Central memory CD8-positive, alpha-beta T cell (primary cell): Measurements from ENCODE around the gene GDF10.

Experiments used
- ATAC-seq: fragments of 150-1000 bp; cut with Tn5 transposase; replicated peaks from 2 replicates; pipeline ENCODE4 v1.10.0; 2022; ENCODE audit warnings: mild to moderate bottlenecking, moderate FRiP score, moderate number of reproducible peaks; ENCODE audit not compliant: poor library complexity, severe bottlenecking; ENCODE audit errors: extremely low read depth
- DNase-seq, 2 donors: peaks; one replicate each; pipeline ENCODE4 v3.0.0; 2021; ENCODE audit warnings: low spot score in 2 of 2
- H3K27ac Mint-ChIP-seq: one replicate; pipeline ENCODE4 v1.8.0; 2022; ENCODE audit warnings: low read depth, mild to moderate bottlenecking, moderate library complexity, mixed read lengths
- H3K27me3 Mint-ChIP-seq: one replicate; pipeline ENCODE4 v1.8.0; 2022; ENCODE audit warnings: mixed read lengths
- H3K36me3 Mint-ChIP-seq: one replicate; pipeline ENCODE4 v1.8.0; 2022; ENCODE audit warnings: mild to moderate bottlenecking, moderate library complexity, mixed read lengths; ENCODE audit not compliant: insufficient read depth
- H3K4me1 Mint-ChIP-seq: one replicate; pipeline ENCODE4 v1.8.0; 2022; ENCODE audit warnings: mixed read lengths
- H3K4me3 Mint-ChIP-seq: one replicate; pipeline ENCODE4 v1.8.0; 2022; ENCODE audit warnings: mild to moderate bottlenecking, moderate library complexity, mixed read lengths
- H3K9me3 Mint-ChIP-seq: one replicate; pipeline ENCODE4 v1.8.0; 2022; ENCODE audit warnings: mixed read lengths

The GDF10 gene

DNA sequence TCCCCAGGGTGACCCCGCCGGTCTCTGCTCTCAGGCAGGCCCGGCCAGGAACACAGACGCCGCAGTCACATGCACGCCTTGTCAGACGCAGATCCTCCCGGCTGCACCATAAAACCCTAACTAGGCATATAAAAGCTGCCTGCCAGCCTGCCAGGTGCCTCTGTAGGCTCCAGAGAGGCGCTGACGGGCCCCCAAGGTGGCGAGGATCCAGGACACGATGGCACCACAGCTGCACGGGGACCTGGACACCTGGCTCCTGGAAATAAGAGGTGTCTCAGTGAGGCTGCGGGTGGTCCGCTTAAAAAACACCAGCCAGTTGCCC is 21.9 kb upstream of the GDF10 start:
- Mint-ChIP-seq H3K9me3 (peaks cover 3% of the 10 kb centered on the region), H3K27ac (no peak overlapping the region), H3K36me3 (no peaks in the 10 kb centered on the region), H3K4me1 (peaks cover 11% of the 10 kb centered on the region), H3K4me3 (no peak overlapping the region), H3K27me3 (peaks cover 7% of the 10 kb centered on the region)
- no peak for DNase-seq
- ATAC-seq: no peak

DNA sequence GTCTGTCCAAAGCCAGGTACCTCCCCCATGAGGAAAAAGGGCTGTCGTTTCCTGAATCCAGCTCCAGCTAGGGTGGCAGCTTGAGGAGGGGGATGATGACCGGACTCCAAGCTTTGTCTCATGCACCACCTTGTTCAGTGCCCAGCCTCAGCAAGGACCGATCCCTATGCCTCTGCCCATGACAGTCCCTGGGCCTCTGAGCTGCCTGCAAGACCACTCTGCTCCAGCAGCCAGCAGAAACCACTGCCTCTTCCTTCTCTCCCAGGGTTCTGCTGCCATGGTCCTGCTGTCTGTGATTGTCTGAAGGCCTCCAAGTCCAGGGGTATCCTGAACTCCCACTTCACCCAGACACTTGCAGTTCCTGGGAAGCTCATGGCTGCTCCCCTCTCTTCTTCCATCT is 21.3 kb upstream of the GDF10 start:
- no peaks in the 10 kb centered on the region for H3K36me3 Mint-ChIP-seq
- no peak overlapping the region for H3K27ac Mint-ChIP-seq
- peaks cover 11% of the 10 kb centered on the region for H3K4me1 Mint-ChIP-seq
- ATAC-seq: no peak
- peaks cover 7% of the 10 kb centered on the region for H3K27me3 Mint-ChIP-seq
- H3K4me3 Mint-ChIP-seq: no peak overlapping the region
- peaks cover under 1% of the 10 kb centered on the region for H3K9me3 Mint-ChIP-seq
- DNase-seq: no peak

DNA sequence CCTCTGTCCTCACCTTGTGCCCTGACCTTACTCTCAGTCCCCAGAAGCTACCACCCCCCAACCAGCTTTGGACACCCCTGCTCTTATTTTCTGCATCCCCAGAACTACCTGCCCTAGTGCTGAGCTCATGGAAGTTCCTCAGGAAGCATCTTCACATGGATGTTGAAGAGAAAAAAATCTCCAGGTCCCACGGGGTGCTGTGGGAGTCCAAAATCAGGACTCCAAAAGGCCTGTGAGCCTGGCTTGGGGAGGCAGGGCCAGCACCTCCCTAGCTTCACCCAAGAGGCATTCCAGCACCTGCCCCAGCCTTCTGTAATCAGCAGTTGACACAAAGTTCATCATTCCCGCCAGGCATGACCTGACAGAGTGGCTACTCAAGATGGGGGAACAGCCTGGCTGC is 20.7 kb upstream of the GDF10 start:
- no peak overlapping the region for H3K27ac Mint-ChIP-seq

DNA sequence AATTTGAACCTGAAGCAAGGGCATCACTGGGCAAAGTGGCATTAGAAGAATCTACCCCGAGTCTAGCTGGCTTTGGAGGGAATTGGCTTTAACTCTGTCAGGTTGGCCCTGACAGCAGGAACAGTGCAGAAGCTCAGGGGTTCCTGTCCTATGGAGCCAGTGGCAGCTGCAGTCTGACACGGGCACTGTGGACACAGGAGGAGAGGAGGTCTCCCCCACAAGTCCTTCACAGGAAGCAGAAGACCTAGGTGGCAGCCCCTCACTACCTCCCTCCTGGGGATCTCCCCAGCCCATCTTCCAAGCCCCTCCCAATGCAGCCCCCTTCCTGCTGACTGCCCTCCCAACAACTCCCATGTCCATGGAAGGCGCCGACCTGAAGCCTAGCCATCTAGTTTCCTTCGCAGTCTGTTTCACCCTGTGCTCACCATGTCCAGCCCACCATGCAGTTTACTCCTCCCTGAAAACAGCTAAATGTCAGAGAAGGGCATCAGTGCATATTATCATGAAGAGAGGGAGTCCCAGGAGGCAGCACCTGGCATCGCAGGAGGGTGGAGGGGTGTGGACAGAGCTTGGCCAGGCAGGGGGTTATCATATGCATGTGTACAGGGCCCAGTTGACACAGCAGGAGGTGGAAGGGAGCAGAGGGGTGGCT is 17.9 kb upstream of the GDF10 start:
- H3K9me3 Mint-ChIP-seq: no peaks in the 10 kb centered on the region
- H3K27ac Mint-ChIP-seq: no peak overlapping the region
- ATAC-seq: no peak
- H3K27me3 Mint-ChIP-seq: no peaks in the 10 kb centered on the region
- DNase-seq: no peak
- peaks cover 23% of the 10 kb centered on the region for H3K4me1 Mint-ChIP-seq
- H3K36me3 Mint-ChIP-seq: no peaks in the 10 kb centered on the region
- H3K4me3 Mint-ChIP-seq: no peak overlapping the region

More for the DNA sequence above, 20.7 kb upstream of the GDF10 start:
- no peak overlapping the region for H3K4me3 Mint-ChIP-seq
- DNase-seq: no peak
- no peaks in the 10 kb centered on the region for H3K9me3 Mint-ChIP-seq
- no peak for ATAC-seq
- H3K36me3 Mint-ChIP-seq: no peaks in the 10 kb centered on the region
- H3K4me1 Mint-ChIP-seq: peaks cover 11% of the 10 kb centered on the region
- peaks cover 7% of the 10 kb centered on the region for H3K27me3 Mint-ChIP-seq

DNA sequence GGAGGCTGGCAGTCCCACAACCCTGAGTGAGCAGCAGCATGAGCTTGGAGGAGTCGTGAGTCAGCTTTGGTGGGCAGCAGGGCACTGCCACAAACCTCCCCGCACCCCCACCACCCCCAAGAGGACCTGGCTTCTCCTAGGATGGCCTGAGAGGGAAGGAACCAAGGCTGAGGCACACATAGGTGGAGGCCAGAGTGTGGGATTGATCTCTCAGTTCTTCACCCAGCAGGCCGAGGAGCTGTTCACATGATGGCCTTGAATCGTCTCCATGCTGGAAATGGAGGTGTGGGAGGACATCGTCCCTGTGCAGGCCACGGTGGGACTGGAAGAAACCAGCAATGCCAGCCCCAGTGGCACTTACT is 17.4 kb upstream of the GDF10 start:
- Mint-ChIP-seq H3K4me1 (peaks cover 18% of the 10 kb centered on the region), H3K27ac (no peak overlapping the region), H3K27me3 (no peaks in the 10 kb centered on the region), H3K4me3 (no peak overlapping the region), H3K9me3 (no peaks in the 10 kb centered on the region), H3K36me3 (no peaks in the 10 kb centered on the region)
- DNase-seq (no peak), ATAC-seq (no peak)

DNA sequence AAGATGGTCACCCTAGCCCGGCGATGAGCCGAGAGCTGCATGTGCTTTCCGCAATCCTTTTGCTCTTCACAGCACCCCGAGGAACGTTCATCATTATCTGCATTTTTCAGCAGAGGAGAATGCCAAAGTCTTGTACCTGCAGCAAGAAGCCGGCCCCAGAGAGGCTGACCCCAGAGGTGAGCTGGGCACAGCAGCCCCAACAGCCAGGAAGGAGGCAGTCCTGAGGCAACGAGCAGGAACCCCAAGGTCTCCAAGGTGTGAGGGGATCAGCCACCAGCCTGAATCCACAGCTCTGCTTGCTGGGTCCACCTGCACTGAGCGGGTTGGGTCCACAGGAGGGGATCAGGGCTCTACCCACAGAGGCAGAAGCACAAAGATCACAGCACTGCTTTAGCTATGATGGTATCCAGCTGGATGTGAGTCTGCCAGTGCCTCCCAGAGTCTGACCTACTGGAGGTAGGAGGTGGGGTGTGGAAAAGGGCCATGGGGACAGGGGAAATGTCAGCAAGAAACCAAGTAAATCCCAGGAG is 16.8 kb upstream of the GDF10 start:
- H3K4me1 Mint-ChIP-seq: peaks cover 15% of the 10 kb centered on the region
- H3K4me3 Mint-ChIP-seq: no peak overlapping the region
- H3K9me3 Mint-ChIP-seq: no peaks in the 10 kb centered on the region
- no peak for ATAC-seq
- DNase-seq: no peak
- H3K36me3 Mint-ChIP-seq: no peaks in the 10 kb centered on the region
- H3K27ac Mint-ChIP-seq: no peak overlapping the region
- no peaks in the 10 kb centered on the region for H3K27me3 Mint-ChIP-seq

DNA sequence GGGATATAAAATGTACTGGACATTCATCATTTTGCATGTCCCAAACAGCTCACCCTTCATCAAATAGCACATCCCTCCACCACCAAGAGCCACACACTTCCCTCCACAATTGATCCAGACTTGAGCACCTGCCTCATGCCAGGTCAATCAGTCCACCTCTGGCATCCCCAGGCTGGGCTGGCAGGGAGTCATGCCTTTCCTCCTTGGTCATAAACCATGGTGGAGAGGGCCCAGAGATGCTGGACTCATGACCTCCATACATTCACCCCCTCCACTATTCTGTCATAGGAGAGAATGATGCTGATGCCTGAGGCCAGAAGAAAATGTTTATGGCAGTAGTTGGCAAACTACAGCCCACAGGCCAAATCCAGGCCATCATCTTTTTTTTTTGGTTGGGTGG is 16.1 kb upstream of the GDF10 start:
- ATAC-seq (no peak), DNase-seq (no peak)
- no peaks in the 10 kb centered on the region for H3K27me3 Mint-ChIP-seq
- H3K9me3 Mint-ChIP-seq: no peaks in the 10 kb centered on the region
- no peak overlapping the region for H3K27ac Mint-ChIP-seq
- peaks cover 15% of the 10 kb centered on the region for H3K4me1 Mint-ChIP-seq
- H3K4me3 Mint-ChIP-seq: no peak overlapping the region
- no peaks in the 10 kb centered on the region for H3K36me3 Mint-ChIP-seq

DNA sequence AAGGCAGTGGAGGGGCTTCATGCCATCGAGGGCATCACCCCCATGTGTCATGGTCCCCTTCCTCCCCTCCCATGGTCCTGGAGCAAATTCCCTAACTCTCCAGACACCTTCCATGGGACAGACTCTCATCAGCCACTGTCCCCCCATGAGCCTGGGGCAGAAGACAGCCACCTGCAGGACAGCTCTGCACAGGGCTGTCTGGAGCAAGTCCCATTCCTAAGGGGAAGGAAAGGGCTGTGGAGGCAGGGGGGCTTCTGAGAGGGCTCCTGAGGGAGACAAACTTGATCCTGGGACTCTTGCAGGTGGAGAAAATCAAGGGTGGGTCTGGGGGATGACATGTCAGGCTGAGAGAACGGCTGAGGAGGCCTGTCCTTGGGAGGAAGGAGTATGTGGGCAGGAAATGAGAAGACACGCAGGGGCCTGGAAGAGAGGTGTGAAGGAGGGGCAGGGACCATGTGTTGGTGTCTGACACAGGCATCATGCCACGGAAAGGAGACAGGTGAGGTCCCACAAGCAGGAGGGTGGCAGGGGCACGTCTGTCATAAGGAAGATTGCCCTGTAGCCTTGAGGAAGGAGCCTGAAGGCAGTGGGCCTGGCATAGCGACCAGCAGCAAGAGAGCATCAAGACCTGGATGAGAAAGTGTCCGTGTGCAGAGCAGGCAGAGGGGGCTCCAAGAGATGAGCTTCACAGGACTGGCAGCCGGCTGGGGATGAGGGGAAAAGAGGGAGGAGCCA is 14.4 kb upstream of the GDF10 start:
- no peak overlapping the region for H3K27ac Mint-ChIP-seq

DNA sequence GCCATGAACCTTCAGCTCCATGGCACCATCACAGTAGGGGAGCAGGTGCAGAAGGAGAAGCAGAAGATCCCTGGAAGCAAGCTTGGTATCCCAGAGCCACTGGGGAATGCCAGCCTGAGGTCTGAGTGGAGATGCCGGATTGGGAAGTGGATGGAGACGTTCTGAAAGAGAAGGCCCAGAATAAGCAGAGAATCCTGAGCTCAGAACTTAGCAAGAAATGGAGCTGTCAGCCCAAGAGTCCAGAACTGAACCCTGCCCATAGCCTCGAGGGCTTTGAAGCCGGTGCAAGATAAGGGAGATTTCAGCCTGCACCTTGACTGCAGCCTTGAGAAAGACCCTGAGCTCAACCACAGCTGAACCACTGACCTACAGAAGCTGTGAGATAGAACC is 13.9 kb upstream of the GDF10 start:
- Mint-ChIP-seq H3K27ac (no peak overlapping the region), H3K9me3 (no peaks in the 10 kb centered on the region), H3K4me1 (peaks cover 15% of the 10 kb centered on the region), H3K36me3 (no peaks in the 10 kb centered on the region), H3K27me3 (no peaks in the 10 kb centered on the region), H3K4me3 (no peak overlapping the region)
- ATAC-seq (no peak), DNase-seq (no peak)

More for the DNA sequence above, 14.4 kb upstream of the GDF10 start:
- Mint-ChIP-seq H3K4me1 (peaks cover 15% of the 10 kb centered on the region), H3K9me3 (no peaks in the 10 kb centered on the region), H3K36me3 (no peaks in the 10 kb centered on the region), H3K4me3 (no peak overlapping the region), H3K27me3 (no peaks in the 10 kb centered on the region)
- ATAC-seq (no peak), DNase-seq (no peak)

DNA sequence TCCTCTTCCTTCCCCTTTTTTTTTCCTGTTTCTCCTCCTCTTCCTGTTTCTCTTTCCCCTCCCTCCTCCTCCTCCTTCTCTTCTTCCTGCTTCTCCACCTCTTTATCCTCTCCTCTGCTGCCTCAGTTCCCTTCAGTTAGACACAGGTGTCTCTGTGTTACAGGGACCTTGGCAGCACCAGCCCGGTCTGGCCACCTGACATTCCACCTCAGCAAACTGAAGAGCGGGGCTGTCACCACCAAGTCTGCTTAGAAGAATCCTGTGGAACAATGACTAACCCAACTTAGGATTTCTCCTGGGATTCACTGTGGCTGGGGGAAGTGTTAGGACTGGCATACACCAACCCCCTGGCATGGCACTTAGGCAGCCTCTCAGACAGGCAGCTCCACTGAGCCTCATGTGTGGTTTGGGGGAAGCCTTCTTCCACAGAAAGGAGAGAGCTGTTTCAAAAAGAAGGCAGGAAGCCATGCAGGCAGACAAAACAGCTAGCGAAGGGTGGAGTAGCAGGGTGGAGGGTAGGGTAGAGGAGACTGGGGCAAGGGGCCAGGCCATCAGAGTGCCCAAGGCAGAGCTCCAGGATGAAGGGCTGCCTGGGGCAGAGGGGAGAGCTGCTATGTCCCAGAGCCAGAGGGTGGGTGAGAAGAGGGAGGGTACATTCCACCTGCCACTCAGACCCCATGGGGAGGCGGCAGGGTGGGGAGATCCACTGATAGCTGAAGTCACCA is 13.2 kb upstream of the GDF10 start:
- no peaks in the 10 kb centered on the region for H3K36me3 Mint-ChIP-seq
- ATAC-seq (no peak), DNase-seq (no peak)
- H3K27me3 Mint-ChIP-seq: no peaks in the 10 kb centered on the region
- H3K4me3 Mint-ChIP-seq: no peak overlapping the region
- no peaks in the 10 kb centered on the region for H3K9me3 Mint-ChIP-seq
- no peak overlapping the region for H3K27ac Mint-ChIP-seq
- peaks cover 15% of the 10 kb centered on the region for H3K4me1 Mint-ChIP-seq

DNA sequence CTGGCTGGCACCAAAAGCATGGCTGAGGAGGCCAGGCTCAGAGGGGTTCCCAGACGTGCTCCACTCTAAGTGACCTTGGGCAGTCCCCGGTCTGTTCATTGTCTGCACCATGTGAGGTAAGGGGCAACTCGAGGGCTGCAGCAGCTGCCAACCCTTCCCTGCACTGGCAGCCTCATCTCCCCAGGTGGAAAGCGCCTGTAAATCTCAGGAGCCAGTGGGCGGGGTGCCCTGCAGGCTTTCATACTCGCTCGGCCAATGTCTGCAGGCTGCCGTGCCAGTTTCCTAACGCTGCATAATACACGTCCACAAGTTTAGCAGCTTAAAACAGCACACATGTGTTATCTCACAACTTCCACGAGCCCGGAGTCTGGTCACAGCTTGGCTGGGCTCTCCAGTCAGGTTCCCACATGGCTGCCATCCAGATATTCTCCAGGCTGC is 12.6 kb upstream of the GDF10 start:
- Mint-ChIP-seq H3K36me3 (no peaks in the 10 kb centered on the region), H3K27ac (no peak overlapping the region)

DNA sequence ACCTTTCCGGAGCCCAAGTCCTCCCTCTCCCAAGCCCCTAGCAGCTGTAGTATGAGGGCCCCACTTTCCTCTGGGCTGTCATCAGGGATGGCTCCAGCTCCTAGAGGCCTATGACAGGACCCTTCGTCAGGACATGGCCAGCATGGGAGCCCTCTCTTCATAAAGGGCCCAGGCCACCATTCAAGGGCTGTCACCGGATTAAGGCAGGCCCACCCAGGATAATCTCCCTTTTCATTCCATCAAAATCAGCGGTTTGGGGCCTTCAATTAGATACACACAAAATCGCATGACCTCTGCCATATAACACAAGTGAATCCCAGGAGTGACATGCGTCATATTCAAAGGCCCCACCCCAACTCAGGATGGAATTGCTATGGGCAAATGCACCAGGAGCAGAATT is 12.2 kb upstream of the GDF10 start:
- Mint-ChIP-seq H3K4me3 (no peak overlapping the region), H3K27ac (no peak overlapping the region), H3K36me3 (no peaks in the 10 kb centered on the region), H3K27me3 (no peaks in the 10 kb centered on the region), H3K4me1 (peaks cover 15% of the 10 kb centered on the region), H3K9me3 (no peaks in the 10 kb centered on the region)
- no peak for ATAC-seq
- no peak for DNase-seq

More for the DNA sequence above, 12.6 kb upstream of the GDF10 start:
- Mint-ChIP-seq H3K4me1 (peaks cover 15% of the 10 kb centered on the region), H3K27me3 (no peaks in the 10 kb centered on the region), H3K4me3 (no peak overlapping the region), H3K9me3 (no peaks in the 10 kb centered on the region)
- ATAC-seq (no peak), DNase-seq (no peak)

DNA sequence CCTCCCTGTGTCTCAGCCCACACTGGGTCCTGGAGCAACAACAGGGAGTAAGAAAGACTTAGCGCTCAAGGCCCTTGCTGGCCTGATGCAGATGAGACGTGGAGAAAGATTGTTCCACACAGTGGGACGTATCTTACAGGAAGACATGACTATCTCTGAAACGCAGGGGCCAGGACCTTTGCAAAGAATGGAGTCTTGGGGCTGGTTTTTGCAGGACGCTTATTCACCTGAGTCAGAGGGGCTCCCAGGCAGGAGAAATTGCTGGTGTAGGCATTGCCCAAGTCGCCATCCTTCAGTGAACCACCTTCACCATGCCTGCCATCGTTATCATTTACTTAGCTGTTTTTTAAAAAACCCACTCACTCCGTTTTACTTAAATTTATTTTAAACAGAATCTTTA is 11.8 kb upstream of the GDF10 start:
- Mint-ChIP-seq H3K4me1 (peaks cover 15% of the 10 kb centered on the region), H3K27ac (no peak overlapping the region), H3K36me3 (no peaks in the 10 kb centered on the region), H3K27me3 (no peaks in the 10 kb centered on the region), H3K9me3 (no peaks in the 10 kb centered on the region), H3K4me3 (no peak overlapping the region)
- DNase-seq (no peak), ATAC-seq (no peak)
